GM08714 (cell line): ENCODE measurements around the gene ZNF660.

Source experiments
- H3K4me3 ChIP-seq: fragments of 200-500 bp; sonication (Bioruptor generic); 2 replicates; pipeline ENCODE4 v1.5.1; 2014; ENCODE audit warnings: mild to moderate bottlenecking, low read length, inconsistent platforms
- ZNF274 ChIP-seq: IDR thresholded peaks from 2 replicates; pipeline ENCODE4 v1.6.1; 2012; ENCODE audit warnings: mild to moderate bottlenecking, low read depth, low read length

Gene ZNF660

DNA sequence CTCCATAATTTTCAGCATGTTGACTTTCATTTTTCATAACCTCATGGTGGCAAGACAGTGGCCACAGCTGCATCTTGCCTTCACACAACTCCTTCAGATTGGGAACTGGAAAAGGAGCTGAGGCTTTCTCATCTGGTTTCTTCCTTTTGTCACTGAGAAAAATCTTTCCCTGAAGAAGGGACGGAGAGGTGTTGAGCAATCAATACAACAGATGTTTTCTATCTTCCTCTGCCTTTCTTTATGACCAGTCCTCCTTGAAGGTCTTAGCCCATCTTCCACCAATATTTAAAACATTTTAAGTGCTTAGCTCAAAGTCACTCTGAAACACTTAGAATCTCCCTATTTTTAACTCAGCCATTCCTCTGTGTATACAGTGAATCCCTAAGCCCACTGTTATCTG lies 11.9 kb downstream of the ZNF660 start:
- H3K4me3 ChIP-seq, result no peak overlapping the region
- no peak for TF ChIP-seq ZNF274

DNA sequence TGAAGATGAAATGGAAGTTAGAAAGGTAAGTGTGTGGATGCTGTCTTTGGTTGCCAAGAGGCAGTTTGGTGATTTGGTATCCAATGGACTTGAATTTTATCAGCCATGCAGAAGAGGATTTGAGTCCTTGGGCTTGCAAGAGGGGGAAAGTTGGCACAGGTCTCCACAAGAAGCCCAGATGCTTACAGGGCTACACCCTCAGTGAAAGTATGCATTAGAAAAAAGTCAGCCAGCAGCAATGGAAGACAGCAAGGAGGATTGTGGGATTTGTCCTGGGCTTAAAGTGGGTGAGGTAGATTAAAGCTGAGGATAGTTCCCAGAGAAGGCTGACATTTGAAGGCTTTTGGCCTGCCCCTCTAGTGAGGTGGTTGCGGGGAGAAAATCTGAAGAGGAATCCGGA lies 17.0 kb downstream of the ZNF660 start:
- TF ChIP-seq ZNF274, result no peak
- no peak overlapping the region for H3K4me3 ChIP-seq

DNA sequence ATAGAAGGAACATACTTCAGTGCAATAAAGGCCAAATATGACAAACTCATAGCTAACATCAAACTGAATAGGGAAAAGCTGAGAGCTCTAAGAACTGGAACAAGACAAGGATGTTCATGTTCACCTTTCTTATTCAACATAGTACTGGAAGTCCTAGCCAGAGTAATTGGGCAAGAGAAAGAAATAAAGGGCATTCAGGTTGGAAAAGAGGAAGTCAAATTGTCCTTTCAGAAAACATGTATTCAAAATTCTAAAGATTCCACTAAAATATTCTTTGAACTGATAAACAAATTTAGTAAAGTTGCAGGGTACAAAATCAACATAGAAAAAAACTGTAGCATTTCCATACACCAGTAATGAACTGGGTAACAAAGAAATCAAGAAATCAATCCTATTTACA lies 27.9 kb downstream of the ZNF660 start:
- H3K4me3 ChIP-seq, result no peak overlapping the region
- TF ChIP-seq ZNF274, result no peak

DNA sequence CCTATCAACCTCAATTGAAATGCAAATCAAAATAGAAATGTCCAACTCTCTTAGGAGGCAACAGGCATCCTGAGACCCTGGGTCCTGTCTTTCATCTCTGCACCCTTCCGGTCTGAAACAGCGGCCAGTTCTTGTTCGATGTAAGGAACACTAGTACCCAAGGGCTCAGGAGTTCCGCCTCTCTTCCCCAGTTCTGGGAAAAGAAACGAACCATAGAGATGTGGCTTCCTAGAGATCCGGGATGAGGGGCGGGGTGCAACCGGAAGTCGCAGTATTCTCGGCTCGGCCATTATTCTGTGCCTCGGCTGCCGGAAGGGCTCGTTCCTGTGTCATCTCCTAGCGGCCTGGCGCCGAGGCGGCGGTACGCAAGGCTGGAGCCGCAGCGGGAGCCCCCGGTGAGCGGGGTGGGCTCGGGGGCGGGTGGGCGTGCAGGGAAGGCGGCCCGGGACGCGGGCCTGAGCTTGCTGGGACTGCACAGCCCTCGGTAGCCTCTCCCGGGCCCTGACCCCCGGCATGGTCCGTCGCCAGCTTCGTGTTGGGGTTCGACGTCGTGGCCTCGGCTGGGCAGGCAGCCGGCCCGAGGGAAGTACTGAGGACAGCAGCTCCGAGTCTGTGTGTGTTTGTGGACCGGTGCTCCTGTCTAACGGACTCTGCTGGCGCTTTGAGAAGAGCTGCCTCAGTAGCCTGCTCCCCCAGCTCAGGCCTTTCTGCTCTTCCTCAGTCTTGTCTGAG lies 40.2 kb downstream of the ZNF660 start, which contains the start of gene ZNF197:
ZNF197 (plus strand) TSS at position 288 of the 732 bp plus-strand sequence. CDS start 4,119 bp downstream, outside the sequence.
- no peak for TF ChIP-seq ZNF274

DNA sequence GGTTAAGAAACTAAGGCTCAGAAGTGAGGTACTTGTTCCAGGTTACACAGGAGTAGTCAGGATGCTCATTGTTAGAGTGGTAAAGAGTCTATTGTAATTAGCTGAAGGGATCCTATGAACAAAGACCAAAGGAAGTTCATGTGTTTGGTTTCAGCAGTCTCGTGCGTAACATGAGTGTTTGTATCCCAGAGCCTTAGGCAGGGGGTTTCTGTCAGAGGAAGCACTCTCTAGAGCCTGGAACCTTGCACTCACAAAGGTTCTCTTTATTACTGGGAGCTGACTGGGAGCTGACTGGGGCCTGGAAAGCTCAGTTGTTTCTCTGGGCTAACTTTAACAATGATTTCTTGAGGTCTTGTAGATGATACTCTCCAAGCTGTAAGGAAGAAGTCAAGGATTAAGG lies 44.0 kb downstream of the ZNF660 start:
- H3K4me3 ChIP-seq, result no peak overlapping the region
- no peak for TF ChIP-seq ZNF274

More for the DNA sequence above, 40.2 kb downstream of the ZNF660 start, which contains the start of gene ZNF197:
- peak within 1 kb of the TSS; percentile 93 for H3K4me3 ChIP-seq

DNA sequence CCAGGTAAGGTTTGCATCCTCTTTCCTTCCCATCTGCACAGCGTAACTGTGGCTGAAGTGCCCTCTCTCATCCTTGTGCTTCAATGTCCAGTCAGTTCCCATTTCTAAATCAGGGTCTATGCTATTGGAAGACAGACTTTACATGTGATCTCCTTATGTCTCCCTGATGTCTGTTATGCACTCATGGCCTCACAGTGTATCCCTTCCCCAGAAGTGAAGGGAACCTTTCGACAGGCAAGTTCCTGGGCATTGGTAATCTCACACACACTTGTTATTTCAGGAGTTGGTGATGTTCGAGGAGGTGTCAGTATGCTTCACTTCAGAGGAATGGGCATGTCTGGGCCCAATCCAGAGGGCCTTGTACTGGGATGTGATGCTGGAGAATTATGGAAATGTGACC lies 47.4 kb downstream of the ZNF660 start:
- TF ChIP-seq ZNF274, result no peak
- H3K4me3 ChIP-seq, result no peak overlapping the region

DNA sequence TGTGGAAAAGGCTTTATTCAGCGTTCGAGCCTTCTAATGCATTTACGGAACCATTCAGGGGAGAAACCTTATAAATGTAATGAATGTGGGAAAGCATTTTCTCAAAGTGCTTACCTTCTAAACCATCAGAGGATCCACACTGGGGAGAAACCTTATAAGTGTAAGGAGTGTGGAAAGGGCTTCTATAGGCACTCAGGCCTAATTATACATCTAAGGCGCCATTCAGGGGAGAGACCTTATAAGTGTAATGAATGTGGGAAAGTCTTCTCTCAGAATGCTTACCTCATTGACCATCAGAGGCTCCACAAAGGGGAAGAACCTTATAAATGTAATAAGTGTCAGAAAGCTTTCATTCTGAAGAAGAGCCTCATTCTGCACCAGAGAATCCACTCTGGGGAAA lies 57.6 kb downstream of the ZNF660 start:
- no peak for TF ChIP-seq ZNF274
- H3K4me3 ChIP-seq, result no peak overlapping the region

DNA sequence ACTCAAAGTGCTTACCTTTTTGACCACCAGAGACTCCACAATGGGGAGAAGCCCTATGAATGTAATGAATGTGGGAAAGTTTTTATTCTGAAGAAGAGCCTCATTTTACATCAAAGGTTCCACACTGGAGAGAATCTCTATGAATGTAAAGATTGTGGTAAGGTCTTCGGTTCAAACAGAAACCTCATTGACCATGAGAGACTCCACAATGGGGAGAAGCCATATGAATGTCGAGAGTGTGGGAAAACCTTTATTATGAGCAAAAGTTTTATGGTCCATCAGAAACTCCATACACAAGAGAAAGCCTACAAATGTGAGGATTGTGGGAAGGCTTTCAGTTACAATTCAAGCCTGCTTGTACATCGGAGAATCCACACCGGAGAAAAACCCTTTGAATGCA lies 58.3 kb downstream of the ZNF660 start:
- no peak for TF ChIP-seq ZNF274

DNA sequence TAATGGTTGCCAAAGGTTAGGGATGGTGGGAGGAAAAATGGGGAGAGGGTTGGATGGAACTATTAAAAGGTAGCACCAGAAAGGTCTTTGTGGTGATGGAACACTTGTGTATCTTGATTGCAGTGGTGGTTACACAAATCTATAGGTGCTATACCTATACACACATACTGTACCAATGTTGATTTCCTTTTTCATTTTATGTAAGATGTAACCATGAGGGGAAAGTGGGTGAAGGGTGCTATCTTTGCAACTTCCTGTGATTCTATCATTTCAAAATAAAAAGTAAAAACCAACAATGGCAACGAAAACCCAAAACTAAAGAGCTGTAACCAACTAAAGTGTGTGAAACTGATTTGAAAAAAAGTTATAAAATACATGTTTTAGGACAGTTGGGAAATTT lies 63.0 kb downstream of the ZNF660 start:
- TF ChIP-seq ZNF274, result no peak
- H3K4me3 ChIP-seq, result no peak overlapping the region

More for the DNA sequence above, 58.3 kb downstream of the ZNF660 start:
- H3K4me3 ChIP-seq, result no peak overlapping the region

DNA sequence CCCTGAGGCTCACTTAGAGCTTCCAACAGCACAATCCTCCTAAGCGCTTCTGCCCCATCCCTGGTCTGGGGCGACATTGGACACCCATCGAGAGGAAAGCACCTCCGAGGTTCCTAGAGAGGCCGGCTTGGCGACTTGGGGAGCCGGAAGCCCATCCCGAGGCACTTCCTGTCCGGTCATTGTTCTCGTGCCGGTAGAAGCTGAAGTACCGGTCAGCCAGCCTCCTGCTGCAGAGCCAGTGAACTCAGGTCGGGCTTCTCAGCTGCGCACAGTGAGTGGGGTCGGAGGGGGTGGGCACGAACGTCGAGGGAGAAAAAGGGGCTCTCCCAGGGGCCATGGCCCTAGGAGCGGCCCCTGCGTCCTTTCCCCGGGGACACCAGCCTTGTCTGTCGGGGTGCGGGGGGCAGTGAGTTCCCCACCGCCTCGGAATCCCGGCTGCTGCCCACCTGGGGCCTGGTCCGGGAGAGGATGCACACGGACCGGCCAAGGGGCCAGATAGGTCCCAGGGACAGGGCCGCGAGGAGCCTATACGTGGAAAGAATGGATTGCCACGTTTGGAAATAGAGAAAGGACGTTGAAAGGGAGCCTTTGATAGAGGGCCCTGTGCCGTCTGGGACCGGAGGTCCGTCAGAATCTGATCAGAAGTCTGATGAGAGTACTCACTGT lies 63.9 kb downstream of the ZNF660 start, which contains the start of gene ZNF35:
ZNF35 (plus strand) TSS at position 169 of the 666 bp plus-strand sequence. CDS start 2,336 bp downstream, outside the sequence.
- H3K4me3 ChIP-seq, result peak within 1 kb of the TSS; percentile 90
- no peak for TF ChIP-seq ZNF274
